OCI-LY1 (cell line): ENCODE data around the gene PHOSPHO1.

Experiments
- H2AFZ ChIP-seq: fragments of 200-600 bp; sonication (generic), shearing (Covaris generic); 2 replicates; pipeline ENCODE4 v1.6.0; 2014; ENCODE audit warnings: antibody characterized with exemption, mild to moderate bottlenecking, low read length
- H3F3A ChIP-seq: fragments of 200-600 bp; sonication (generic), shearing (Covaris generic); 2 replicates; pipeline ENCODE4 v1.6.0; 2014; ENCODE audit warnings: mild to moderate bottlenecking, antibody characterized with exemption, low read length, moderate library complexity; ENCODE audit not compliant: insufficient read depth
- H3K27ac ChIP-seq: fragments of 200-600 bp; sonication (generic); 2 replicates; pipeline ENCODE4 v1.5.1; 2014; ENCODE audit warnings: low read length, mixed run types, mild to moderate bottlenecking, low read depth; ENCODE audit not compliant: poor library complexity, severe bottlenecking
- H3K27me3 ChIP-seq: fragments of 200-600 bp; sonication (generic); 2 replicates; pipeline ENCODE4 v1.6.0; 2014; ENCODE audit warnings: antibody characterized with exemption, mild to moderate bottlenecking, low read length, moderate library complexity; ENCODE audit not compliant: insufficient read depth
- H3K36me3 ChIP-seq: fragments of 200-600 bp; sonication (generic); 2 replicates; pipeline ENCODE4 v1.6.1; 2014; ENCODE audit warnings: mild to moderate bottlenecking, antibody characterized with exemption, low read length, moderate library complexity, mixed read lengths; ENCODE audit not compliant: insufficient read depth
- H3K4me1 ChIP-seq: fragments of 200-600 bp; sonication (generic); 2 replicates; pipeline ENCODE4 v1.5.1; 2014; ENCODE audit warnings: mild to moderate bottlenecking, low read length, moderate library complexity; ENCODE audit not compliant: insufficient read depth, severe bottlenecking
- H3K4me2 ChIP-seq: fragments of 200-600 bp; sonication (generic), shearing (Covaris generic); 2 replicates; pipeline ENCODE4 v1.6.1; 2014; ENCODE audit warnings: low read length
- H3K4me3 ChIP-seq: fragments of 200-600 bp; sonication (generic); 2 replicates; pipeline ENCODE4 v1.5.1; 2014; ENCODE audit warnings: low read length, low read depth, mild to moderate bottlenecking, mixed read lengths; ENCODE audit not compliant: poor library complexity, severe bottlenecking
- H3K79me2 ChIP-seq: fragments of 200-600 bp; shearing (Covaris generic); 2 replicates; pipeline ENCODE4 v1.6.1; 2016; ENCODE audit warnings: mixed run types, low read length, mixed read lengths; ENCODE audit not compliant: insufficient read depth
- H3K9ac ChIP-seq: fragments of 200-600 bp; sonication (generic), shearing (Covaris generic); 2 replicates; pipeline ENCODE4 v1.6.1; 2014; ENCODE audit warnings: mild to moderate bottlenecking, low read length, mixed read lengths
- H3K9me2 ChIP-seq: fragments of 200-600 bp; sonication (generic), shearing (Covaris generic); 2 replicates; pipeline ENCODE4 v1.6.1; 2014; ENCODE audit warnings: low read depth, mild to moderate bottlenecking, low read length, mixed read lengths
- H3K9me3 ChIP-seq: fragments of 200-600 bp; shearing (Covaris generic); 2 replicates; pipeline ENCODE4 v1.6.1; 2014; ENCODE audit warnings: low read length, mixed read lengths
- H4K20me1 ChIP-seq: fragments of 200-600 bp; sonication (generic), shearing (Covaris generic); 2 replicates; pipeline ENCODE4 v1.6.0; 2016; ENCODE audit warnings: mild to moderate bottlenecking, low read length; ENCODE audit not compliant: insufficient read depth
- CTCF ChIP-seq: fragments of 200-600 bp; sonication (generic), shearing (Covaris generic); IDR thresholded peaks from 2 replicates; pipeline ENCODE4 v1.5.1; 2017; ENCODE audit warnings: mild to moderate bottlenecking, antibody characterized with exemption, low read length, moderate library complexity, mixed read lengths
- EZH2 ChIP-seq: fragments of 200-600 bp; sonication (generic), shearing (Covaris generic); IDR thresholded peaks from 2 replicates; pipeline ENCODE4 v1.8.0; 2017; ENCODE audit warnings: borderline replicate concordance, mixed run types, mild to moderate bottlenecking, antibody characterized with exemption, low read length, moderate library complexity, mixed read lengths

The PHOSPHO1 gene

GRCh38 chr17:49183801-49184200 is 46.8 kb downstream of the PHOSPHO1 start:
- H3K4me3 ChIP-seq, result no peak overlapping the region
- H3K27ac ChIP-seq, result no peak overlapping the region
- no peak for TF ChIP-seq CTCF
- no peak for TF ChIP-seq EZH2
- H3K9me3 ChIP-seq, result peaks cover 14% of the 10 kb centered on the region
- H3K79me2 ChIP-seq, result no peaks in the 10 kb centered on the region
- no peaks in the 10 kb centered on the region; the same call in 1 of the 2 replicates for H3K36me3 ChIP-seq
- no peaks in the 10 kb centered on the region; the same call in 1 of the 2 replicates for H3K27me3 ChIP-seq
- no peaks in the 10 kb centered on the region for H3K9me2 ChIP-seq
- no peaks in the 10 kb centered on the region for H3K4me1 ChIP-seq
- no peak overlapping the region for H2AFZ ChIP-seq
- H3F3A ChIP-seq, result no peaks in the 10 kb centered on the region
- no peak overlapping the region for H3K9ac ChIP-seq
- H3K4me2 ChIP-seq, result no peak overlapping the region
- H4K20me1 ChIP-seq, result no peaks in the 10 kb centered on the region

GRCh38 chr17:49183341-49183740 is 47.2 kb downstream of the PHOSPHO1 start:
- Histone ChIP-seq H3K4me2 (no peak overlapping the region), H3K27me3 (no peaks in the 10 kb centered on the region; the same call in 1 of the 2 replicates), H3F3A (no peaks in the 10 kb centered on the region), H3K9ac (no peak overlapping the region), H2AFZ (no peak overlapping the region), H3K27ac (no peak overlapping the region), H3K9me3 (peaks cover 14% of the 10 kb centered on the region), H3K4me3 (no peak overlapping the region), H3K4me1 (no peaks in the 10 kb centered on the region), H4K20me1 (no peaks in the 10 kb centered on the region), H3K9me2 (no peaks in the 10 kb centered on the region), H3K36me3 (no peaks in the 10 kb centered on the region; the same call in 1 of the 2 replicates), H3K79me2 (no peaks in the 10 kb centered on the region)
- TF ChIP-seq CTCF (no peak), EZH2 (no peak)

- TF ChIP-seq EZH2, result no peak
- TF ChIP-seq CTCF, result no peak
Observed at GRCh38 chr17:49180998-49181635, 49.5 kb downstream of the PHOSPHO1 start.

More at GRCh38 chr17:49180998-49181635, 49.5 kb downstream of the PHOSPHO1 start:
- H3K9me3 ChIP-seq, result peaks cover 19% of the 10 kb centered on the region
- H3K27ac ChIP-seq, result no peak overlapping the region
- no peaks in the 10 kb centered on the region for H4K20me1 ChIP-seq
- H2AFZ ChIP-seq, result no peak overlapping the region
- no peaks in the 10 kb centered on the region for H3K9me2 ChIP-seq
- no peaks in the 10 kb centered on the region; the same call in 1 of the 2 replicates for H3K27me3 ChIP-seq
- no peaks in the 10 kb centered on the region for H3F3A ChIP-seq
- no peak overlapping the region for H3K9ac ChIP-seq
- H3K79me2 ChIP-seq, result no peaks in the 10 kb centered on the region
- no peak overlapping the region for H3K4me3 ChIP-seq
- no peaks in the 10 kb centered on the region for H3K4me1 ChIP-seq
- H3K4me2 ChIP-seq, result no peak overlapping the region
- H3K36me3 ChIP-seq, result no peaks in the 10 kb centered on the region; the same call in 1 of the 2 replicates
